GM18951 (cell line): ENCODE results near the gene UBL7.

Experiments used
- POLR2A ChIP-seq: IDR thresholded peaks from 4 replicates; pipeline ENCODE4 v1.6.1; 2011; ENCODE audit warnings: mild to moderate bottlenecking; ENCODE audit not compliant: insufficient read length, insufficient read depth; ENCODE audit errors: extremely low read depth
- in situ Hi-C: fragments of 300-500 bp; cut with MboI; formaldehyde crosslinking; loops from one replicate; pipeline ENCODE4 v1.12.0; 2022; ENCODE audit warnings: low sequenced_read_pairs, mixed read lengths, inconsistent platforms; ENCODE audit not compliant: unreplicated experiment

Gene UBL7

DNA sequence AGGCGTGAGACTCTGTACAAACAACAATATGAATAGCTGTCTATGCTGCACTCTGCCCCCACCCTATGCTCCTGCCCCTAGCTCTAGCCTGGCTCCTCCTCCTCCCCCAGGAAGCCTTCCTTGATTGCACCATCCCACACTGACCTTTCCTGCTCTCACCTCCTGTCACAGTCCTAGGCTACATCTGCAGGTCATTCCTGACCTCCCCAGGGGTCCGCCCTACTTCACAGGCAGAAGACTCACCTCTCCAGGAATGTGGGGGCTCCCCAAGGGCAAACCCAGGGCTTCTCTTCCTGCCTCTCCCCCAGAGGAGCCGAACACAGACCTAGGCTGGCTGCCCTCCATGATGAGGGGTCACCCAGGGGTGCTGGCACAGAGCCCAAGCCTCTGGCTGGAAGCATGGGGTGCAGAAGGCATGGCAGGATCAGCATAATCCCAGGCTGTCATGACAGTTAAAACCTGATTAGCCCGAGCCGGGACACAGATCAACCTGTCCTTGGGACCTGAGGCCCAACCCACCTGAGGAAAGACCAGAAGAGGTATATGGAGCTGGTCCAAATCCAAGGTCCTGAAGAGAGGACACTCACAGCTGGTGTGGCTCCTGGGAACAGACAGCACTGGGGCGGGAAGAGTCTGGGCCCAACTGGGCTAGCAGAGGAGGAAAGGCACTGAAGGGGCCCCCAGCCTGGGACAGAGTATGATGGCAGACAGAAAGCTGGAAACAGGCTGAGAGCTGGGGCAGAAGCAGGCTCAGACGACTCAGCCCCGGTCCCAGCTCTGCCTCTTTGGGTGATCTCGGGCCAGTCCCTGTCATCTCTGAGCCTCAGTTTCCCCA lies 33.1 kb downstream of the UBL7 start:
- in situ Hi-C loops = no loop called here
- no peak for TF ChIP-seq POLR2A

DNA sequence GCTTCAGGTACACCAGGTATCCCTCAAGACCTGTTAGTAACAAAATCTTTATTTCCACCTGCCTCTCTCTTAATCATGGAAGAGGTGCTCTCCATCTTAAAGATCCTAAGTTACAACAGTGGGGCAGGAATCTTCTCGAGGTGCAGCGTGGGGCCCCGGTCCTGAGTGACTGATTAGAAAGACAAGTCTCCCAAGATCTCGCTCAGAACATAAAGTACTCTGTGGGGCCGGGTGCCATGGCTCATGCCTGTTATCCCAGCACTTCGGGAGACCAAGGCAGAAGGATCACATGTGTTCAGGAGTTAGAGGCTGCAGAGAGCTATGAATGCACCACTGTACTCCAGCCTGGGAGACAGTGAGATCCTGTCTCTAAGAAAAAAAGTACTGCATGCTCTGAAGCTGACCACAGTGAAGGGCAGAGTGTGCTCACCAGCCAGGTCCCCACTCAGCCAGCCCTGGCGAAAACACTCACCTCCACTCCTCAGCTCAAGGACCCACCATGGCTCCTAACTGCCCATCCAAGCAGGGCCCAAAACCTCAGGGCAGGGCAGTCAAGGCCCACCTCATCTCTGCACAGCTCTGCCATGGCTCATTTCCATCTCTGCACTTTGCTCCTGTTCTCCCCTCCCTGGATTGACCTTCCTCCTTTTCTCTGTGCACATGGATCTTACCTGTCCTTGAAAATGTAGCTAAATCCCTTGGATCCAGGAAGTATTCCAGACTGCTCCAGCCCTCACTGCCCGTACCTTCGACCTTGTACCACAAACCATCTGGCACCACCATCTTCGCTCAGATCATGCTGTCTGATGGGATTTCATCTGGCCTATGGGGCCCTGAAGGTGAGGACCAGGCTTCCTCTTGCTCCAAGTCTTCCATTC lies 34.3 kb downstream of the UBL7 start:
- in situ Hi-C loops = no loop called here
- no peak for TF ChIP-seq POLR2A

DNA sequence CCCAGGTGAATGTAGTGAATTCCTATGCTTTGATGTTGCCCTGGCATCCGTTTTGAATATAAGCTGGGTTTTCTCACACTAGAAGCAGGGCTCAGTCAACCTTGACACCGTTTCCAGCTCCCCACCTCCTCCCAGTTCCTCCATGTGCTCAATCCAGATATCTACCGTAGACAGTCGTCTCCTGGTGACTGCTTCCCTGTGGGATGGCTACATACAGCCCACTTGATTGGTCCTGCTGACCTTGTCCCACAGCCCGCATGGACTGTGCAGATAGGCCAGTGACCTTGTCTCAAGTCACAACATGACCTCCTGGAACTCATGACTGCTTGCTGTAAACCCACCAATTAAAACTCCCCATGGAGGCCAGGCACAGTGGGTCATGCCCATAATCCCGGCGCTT lies 35.3 kb downstream of the UBL7 start:
- no peak for TF ChIP-seq POLR2A
- in situ Hi-C loops = no loop called here

DNA sequence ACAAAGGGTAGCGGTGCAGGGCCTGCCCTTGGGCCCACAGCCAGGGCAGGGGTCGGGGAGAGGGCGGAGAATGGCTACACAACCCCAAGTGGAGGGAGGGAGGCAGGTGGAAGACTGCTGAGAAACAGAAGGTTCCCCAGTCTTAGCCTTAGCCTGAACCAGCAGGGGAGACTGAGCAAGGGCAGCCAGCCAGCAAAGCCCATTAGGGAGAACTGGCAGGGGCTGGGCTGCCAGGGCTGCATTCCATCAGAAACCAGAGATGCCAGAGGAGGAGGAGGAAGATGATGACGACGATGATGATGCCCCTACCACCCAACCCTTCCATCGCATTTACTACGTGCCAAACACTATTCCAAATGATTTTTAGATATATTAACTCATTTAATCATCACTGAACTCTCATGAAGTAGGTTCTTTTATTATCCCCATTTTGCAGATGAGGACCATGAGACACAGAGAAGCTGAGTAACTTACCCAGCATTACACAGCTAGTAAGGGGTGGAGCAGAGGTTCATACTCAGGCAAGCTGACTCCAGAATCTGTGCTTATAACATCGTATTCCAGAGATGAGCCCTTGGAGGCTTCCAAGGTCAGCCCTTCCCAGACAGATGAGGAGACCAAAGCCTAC lies 35.9 kb downstream of the UBL7 start:
- in situ Hi-C loops = no loop called here
- no peak for TF ChIP-seq POLR2A

DNA sequence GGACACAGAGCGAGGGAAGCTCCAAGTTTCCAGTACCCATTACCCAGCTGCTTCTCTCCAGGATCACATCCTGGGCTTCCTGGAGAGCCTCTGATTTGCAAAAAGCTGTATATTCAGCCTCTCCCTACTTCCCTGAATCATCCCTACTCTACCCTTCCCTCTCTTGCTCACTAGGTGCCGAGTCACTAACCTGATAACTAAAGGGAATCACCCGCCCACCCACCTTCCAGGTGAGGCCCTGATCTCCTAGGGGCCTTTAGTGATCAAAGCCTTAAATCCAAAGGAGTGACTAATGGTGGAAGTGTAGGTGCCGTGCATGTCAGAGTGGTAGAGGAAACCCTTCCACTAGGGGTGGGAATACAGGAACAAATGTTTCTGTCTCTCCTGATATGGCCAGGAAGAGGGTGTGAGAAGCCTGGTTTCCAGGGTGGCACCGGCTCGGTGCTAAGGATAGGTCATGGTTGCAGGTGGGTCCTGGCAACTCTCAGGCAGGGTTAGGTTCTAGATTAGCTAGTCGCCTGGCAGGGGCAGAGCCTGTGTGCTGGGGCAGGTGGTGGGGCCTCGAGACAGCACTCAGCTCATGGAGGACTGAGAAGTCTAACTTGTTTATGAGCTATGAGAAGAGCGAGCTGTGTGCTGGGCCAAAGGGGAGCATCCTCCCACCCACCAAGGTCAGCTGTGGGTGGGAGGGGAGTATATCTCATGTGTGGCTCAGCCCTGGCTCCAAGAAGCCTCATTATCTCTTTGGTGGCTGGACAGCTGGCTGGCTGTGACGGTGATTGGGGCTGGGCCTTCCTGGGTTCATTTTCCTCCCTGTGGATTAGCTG lies 37.3 kb downstream of the UBL7 start:
- in situ Hi-C loops = no loop called here
- TF ChIP-seq POLR2A = peak; percentile 15

DNA sequence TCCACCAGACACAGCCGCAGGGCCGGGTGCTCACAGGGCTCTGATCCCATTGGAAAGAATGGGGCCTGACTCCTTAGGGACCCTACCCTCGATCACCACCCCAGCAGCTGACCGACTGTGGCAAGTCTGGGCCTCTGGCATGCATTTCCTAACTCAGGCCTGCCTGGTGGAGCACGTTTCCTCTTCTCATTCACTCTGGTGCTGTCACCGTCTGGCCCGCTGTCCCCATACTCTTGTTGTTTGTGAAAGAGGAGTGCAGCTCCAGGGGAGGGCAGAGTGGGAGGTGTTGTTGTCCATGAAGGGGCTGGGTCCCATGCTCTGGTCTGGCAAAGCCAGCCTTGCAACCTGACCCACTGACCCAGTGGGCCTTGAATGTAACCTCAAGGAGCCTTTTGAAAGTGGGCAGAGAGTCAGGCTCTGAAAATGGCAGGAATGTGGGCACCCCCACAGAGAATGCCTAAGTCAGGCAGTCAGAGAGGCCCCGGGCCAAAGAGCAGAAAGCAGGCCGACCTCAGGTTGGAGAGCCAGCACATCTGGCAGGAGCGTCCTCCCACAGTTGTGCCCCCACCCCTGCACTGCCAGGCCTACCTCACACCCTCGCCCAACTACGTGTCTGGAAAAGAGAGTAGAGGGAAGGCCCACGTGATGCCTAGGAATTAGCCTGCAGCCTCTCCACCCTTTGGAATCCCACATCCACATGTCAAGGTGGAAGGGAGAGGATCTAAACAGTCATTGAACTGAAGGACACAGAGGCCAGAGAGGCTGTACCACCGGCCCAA lies 38.1 kb downstream of the UBL7 start:
- peak; percentile 37 for TF ChIP-seq POLR2A

DNA sequence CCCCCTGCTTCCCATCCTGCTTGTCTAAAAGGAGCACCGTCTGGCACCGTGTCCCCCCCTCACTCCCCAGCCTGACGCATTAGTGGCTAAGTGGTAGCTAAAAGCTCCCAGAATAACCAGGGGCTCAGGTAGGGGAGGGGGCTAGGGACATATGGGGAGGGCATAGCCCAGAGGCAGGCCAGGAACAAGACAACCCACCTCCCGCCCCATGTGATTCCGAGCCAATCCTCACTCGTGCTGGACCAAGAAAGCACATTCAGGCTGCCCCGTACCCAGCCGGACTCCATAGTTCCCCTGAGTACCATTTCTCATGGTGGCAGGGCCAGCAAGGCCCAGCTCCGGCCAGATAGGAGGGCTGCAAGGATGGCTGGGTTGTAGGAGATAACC lies 38.7 kb downstream of the UBL7 start:
- no peak for TF ChIP-seq POLR2A
- in situ Hi-C loops = no loop called here

More for the DNA sequence above, 38.1 kb downstream of the UBL7 start:
- in situ Hi-C loops = no loop called here

DNA sequence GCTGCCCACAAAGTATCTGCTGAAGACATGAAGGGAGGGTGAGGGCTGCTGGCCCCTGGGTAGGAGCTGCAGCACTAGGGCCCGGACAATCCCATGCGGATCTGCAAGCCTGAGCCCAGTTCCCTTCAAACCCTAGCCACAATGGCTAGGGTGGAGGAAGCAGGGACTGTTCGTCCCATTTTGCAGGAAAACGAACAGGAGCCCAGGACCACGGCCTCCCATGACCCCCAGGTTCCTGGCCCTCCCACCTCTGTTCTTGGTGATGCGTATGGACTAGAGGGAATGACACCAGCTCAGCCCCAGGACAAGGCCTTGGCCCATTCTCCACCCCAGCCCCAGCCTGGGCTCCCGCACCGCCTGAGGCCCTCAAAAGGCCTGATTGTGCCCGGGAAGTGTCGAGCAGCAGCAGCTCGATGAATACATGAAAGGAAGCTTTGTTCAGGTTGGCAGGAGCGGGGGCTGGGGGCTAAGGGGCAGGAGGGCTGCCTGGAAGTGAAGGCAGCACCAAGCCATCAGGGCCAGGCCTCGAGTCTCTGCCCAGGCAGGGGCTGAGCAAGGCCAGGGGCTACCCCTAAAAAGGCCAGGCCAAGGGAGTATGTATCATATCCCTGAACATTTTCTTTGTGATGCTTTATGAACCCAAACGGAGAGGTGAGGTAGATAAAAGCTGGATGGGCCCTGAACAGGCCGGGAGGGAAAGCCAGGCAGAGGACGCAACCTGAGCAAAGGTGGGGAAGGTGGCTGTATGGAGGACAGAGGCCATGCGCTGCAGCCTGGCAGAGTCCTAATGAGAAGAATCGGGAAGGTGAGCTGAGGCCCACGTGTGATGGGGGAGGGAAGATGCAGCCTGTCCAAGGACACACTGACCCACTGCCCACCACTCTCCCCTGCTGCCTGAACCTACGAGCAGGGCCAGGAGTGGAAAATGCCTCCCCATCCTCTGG lies 39.4 kb downstream of the UBL7 start:
- no peak for TF ChIP-seq POLR2A
- in situ Hi-C loops = no loop called here

DNA sequence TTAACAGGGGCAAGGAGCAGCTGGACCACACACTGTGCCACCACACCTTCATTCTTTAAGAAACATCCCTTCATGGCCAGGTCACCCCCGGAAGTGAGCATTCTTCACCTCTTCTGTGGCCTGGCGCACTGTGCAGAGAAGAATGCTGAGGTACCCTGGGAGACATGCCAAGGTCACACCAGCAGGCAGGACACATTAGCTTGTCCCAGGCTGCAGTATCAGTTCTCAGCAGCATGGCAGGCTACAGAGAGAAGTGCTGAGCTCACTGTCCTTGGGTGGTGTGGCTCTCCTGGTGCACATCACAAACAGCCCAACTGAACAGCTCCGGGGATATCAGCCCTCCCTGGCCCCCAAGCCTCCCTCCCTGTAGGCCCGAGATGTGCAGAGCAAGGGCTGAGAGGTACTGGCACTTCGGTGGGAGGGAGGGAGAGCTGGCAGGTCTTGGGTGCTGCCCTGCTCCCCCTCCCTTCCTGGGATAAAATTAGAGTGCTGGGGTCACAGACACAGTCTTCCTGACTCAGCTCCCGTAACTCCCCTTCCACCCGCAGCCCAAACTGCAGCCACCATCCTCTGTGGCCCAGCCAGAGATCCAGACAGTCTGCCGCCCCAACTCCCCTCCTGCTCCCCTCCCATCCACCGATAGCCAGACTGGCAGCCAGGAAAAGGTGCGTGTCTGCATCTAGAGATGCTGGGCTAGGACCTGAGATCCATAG lies 40.6 kb downstream of the UBL7 start:
- in situ Hi-C loops = no loop called here
- no peak for TF ChIP-seq POLR2A

DNA sequence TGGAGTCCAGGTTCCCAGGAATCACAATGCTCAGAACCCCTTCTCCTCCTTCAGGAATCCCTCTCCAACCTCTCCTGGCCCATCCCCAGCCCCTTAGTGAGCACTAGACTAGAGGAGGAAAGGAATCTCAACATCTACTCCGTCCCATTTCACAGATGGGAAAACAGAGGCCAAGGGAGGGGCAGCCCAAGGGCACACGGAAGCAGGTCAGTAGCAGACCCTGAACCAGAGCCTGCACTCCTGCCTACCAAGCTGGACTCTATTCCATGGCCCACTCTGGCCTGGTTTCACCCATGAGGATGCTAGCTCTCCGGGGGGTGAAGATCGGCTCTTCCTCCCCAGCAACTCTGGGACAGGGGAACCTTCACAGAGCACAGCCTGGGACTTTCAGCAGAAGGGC lies 41.5 kb downstream of the UBL7 start:
- TF ChIP-seq POLR2A = no peak
- in situ Hi-C loops = no loop called here
